Stimulated activated CD4-positive, alpha-beta T cell treated with anti-CD3 and anti-CD28 coated beads, Interleukin-1b, Interleukin-23, amount 100 ng/mL, for 4 hours (primary cell): ENCODE measurements around the gene HOXC13.

Experiments
- DNase-seq, 2 donors: peaks; one replicate each; pipeline ENCODE4 v3.0.0-alpha.2; 2020; ENCODE audit warnings: low read depth in 2 of 2

The HOXC13 gene

DNA sequence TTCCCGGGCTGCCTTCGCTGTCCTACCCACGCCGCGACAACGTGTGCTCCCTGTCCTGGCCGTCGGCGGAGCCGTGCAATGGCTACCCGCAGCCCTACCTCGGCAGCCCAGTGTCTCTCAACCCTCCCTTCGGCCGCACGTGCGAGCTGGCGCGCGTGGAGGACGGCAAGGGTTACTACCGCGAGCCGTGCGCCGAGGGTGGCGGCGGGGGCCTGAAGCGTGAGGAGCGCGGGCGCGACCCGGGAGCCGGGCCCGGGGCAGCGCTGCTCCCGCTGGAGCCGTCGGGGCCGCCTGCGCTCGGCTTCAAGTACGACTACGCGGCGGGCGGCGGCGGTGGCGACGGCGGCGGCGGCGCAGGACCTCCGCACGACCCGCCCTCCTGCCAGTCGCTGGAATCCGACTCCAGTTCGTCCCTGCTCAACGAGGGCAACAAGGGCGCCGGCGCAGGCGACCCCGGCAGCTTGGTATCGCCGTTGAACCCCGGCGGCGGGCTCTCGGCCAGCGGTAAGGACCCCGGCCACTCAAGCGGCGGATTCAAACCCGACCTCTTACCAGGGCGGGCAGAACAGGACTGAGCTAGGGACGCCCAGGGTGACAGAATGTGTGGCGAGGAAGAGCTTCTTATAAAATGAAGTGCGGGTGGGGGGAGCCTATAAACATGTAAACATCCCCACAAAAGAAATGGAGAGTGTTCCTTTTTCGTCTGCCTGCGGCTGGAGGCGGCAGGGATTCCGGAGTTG is 16.6 kb downstream of the HOXC13 start:
- no peak for DNase-seq

DNA sequence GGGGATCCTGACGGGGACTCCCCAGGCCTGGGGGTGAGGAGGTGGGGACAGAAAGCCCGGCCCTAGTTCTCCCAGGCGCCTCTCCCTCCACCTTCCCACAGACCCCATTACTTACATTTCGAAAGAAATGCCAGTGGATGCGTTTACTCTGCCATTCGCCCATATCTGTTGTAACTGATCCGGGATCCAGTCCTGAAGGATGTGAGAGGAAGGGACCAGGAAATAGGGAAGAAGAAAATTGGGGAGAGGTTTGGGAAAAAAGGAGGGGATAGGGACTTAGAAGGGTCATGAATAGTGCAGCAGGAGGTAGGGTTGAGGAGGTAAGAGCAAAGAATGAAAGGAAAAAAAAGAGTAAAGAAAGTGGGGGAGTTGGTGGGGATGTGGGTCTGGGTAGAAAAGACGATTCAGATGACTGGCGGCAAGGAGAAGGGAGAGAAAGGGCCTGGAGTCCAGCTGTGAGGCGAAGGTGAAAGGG is 17.2 kb downstream of the HOXC13 start:
- DNase-seq = no peak

GRCh38 chr12:53956251-53956887 is 17.7 kb downstream of the HOXC13 start:
- DNase-seq = no peak

DNA sequence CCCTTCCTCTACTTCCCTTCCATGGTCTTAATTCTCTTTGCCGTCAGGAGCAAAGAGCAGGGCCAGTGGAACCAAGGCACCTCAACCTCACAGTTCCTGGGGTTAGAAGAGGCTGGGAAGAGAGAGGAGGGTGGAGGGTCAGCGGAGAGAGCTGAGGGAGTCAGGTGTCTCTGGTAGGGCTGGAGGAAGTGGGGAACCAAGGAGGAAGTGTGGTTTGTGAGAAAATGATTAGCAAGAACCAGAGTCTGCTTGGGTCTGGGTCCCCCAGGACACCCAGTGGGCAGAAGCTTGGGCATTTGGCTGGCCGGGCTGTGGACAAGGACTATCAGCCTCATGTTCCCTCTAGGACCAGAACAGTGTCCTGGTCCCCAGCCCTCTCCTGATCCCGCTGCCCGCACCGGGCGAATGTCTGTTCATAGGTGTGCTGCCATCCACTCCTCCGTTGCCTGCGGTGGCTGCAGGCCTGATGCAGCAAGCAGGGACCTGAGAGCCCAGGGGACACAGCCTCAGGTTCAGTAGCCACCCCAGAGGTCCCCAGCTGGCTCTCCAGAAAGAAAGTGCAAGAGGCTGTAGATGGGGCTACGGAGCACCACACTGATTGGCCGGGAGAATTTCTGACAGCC is 18.4 kb downstream of the HOXC13 start:
- no peak for DNase-seq

- no peak for DNase-seq
Measured at GRCh38 chr12:53958128-53958527, 19.5 kb downstream of the HOXC13 start.

GRCh38 chr12:53959314-53959713 is 20.7 kb downstream of the HOXC13 start:
- DNase-seq = no peak

DNA sequence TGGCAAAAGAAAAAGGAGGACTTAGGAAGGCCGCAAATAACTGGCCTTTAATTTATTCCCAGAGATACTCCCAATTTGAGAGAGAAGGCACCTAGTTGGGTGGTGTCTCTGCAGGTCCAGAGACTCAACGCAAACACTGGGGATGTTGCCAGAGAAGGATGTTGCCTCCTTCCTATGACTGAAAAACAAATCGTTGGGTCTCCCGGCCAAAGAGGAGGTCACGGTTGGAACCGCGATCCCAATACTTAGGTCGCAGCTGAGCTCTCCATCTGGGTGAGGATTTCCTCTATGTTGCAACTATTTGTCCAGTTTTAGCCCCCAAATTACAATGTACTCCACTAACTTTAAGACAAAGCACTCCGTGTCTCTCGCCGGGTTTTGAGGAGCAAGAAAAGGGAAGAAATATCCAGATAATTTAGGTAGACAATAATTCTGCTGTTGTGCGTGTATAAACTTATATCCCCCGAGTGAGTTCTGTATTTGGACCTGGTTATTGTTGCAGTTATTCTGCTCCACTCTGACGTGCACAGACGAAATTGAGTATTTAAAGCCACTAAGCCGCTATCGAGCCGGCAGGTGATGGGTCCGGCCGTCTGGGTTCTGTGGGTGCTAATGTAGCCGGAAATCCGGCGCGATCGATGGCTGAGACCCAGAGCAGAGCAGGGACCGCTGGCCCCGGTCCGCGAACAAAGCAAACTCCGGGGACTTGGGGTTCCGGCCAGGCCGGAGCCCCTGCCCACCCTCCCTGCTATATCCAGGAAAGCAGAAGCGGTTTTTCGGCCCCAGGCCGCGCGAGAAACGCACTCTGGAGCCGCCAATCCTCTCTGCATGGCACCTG is 21.8 kb downstream of the HOXC13 start:
- no peak for DNase-seq

- no peak for DNase-seq
Measured at GRCh38 chr12:53961025-53961761, 22.6 kb downstream of the HOXC13 start.

DNA sequence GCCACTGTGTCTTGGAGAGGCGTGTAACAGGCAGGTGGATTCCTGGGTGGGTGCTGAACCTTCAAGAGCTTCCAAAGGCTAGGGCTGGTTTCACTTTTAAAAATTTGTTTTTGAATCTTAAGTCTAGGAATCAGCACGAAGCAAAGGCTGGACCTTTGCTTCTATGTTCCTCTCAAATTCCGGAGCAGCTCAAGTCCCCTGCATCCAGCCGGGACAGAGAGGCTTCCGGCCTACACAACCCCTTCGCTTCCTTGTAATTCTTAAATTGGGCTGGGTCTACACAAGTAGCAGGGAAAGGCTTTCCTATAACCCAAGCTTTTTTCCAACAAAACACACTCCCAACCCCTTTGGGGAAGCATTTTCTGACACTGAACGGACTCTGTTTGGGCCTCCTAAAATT is 24.4 kb downstream of the HOXC13 start:
- DNase-seq = no peak

DNA sequence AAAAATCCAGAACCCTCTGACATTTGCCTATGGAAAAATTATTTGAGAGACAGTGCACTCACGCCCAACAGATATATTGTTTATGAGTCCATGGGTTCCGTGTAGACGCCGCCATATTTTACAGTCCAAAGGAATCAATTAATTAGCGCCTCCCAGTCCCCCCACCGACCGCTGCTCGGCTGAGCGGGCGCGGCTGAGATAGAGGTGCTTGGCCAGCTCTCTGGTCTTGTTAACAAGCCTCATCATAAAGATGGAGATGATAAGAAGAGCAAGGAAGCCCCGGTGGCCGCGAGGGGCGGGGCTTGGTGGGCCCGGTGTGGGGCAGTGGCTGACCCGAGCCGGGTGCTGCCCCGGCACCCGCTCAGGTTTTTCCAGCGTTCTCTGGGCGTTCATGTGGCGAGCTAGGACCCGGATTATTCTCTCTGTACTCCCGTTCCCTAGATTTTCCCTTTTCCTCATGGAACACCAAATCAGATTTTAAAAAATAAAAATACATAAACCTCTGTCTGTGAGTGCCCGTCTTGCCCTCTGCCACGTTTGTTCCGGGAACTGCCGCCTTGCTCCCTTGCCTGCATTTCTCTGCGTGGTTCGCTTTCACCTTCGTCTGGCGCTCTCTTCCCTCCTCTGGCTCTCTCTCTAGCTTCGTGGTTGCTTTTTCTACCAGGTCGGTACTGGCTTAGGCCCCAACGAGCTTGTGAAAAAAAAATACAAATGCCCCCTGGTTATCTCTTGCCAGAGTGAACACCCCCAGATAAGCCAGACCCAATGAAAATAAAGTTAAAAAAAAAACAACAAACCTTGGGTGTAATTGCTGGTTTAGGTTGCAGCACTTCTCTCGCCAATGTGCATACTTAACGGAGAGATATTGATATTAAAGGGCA is 25.0 kb downstream of the HOXC13 start:
- no peak for DNase-seq

DNA sequence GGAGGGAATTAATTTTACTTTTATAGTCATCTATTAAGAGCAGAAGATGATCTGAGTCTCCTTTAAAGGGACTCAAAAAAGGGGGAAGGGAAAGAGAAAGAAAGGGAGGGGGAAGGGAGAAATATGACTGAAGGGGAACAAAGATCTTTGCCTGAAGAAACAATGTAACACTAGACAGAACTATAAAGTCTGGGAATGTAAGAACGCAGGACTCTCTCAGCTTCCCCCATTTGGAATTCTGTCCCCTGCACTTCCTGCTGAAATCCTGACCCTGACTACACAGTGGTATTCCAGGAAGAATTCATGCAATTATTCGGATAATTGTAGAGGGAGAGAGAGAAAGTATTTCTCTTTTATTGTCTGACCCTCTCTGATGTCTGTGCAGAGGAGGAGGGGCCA is 25.7 kb downstream of the HOXC13 start:
- no peak for DNase-seq

DNA sequence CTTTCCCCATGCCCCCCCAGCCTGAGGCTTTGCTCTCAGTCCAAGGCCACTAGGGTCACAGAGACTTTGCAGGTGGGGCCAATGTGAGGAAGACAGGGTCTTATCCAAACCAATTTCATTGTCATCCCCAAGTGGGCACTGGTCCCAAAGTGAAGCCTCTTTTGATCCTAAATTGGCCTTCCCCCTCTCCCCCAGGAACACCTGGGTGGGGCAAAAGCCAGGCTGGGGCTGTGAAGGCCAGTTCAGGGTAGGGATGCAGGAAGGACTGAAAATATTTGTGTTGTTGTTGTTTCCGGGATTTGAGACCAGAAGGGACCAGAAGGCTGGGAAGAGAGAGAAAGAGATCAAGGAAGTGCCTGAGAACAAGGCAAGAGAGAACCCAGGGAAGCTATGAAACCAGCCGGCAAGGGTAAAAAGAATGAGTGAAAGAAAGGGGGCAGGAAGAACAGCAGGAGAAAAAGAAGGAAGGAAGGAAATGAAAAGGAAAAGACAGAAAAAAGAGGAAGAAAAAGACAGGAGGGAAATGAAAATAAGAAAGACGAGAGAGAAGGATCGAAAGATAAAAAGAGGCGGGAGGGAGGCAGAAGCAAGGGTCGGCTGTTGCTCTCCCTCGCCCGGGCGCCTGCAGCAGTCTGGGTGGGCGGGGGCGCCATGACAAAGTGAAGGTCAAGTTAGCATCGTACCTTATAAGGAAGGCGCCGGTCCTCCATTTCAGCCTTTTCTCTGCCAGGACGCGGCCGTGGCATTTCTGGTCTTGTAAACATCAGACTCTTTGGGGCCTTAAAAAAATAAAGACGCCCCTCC is 26.9 kb downstream of the HOXC13 start:
- DNase-seq = no peak

DNA sequence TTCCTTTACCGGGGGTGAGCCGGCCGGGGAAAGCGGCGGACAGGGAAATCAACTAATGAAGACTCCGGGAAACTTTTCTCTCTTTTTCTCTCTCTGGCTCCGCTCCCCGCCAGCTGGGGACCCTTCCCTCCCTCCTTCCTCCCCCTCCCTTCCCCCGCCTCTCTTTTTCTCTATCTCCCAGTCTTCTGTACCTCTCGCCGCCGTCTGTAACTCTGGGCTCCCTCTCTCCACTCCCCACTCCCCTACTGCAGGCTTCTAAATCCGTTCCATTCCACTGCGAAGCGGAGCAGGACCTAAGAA is 27.4 kb downstream of the HOXC13 start:
- no peak for DNase-seq

DNA sequence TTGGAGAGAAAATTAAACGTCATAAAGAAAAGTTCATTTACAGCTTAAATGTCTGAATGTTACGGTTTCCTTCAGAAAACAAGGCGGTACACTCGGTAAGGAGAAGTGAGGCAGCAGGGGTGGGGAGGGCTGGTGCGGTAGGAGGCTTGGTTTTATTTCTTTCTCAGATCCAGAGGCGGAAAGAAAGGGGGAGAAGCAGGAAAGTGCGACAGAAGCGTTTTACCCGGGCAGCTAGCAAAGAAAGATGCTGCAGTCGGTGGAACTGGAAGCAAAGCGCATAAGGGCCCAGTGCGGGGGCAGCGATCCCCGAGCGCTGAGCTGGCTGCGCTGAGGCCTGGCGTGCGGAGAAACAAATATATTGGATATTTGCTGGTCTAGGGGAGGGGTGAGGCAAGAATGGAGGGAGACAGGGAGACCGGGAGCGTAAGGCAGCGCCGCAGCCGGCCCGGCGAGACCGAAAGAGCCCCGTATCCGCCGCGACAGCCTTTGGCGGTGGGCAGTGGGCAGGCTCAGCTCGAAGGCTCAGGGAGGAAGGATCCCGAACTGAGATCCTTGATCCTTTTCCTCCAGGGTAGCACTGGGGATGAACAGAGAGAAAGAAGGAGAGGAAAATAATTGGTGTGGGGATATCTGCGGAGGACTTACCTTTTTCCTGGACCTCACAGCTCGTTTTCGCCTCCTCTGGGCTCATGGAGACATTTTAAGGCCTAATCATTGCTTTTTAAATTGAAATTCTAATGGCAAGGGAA is 27.9 kb downstream of the HOXC13 start:
- no peak for DNase-seq

- no peak for DNase-seq
Measured at GRCh38 chr12:53967421-53967925, 28.8 kb downstream of the HOXC13 start.

- no peak for DNase-seq
Measured at GRCh38 chr12:53968214-53969127, 29.8 kb downstream of the HOXC13 start.

DNA sequence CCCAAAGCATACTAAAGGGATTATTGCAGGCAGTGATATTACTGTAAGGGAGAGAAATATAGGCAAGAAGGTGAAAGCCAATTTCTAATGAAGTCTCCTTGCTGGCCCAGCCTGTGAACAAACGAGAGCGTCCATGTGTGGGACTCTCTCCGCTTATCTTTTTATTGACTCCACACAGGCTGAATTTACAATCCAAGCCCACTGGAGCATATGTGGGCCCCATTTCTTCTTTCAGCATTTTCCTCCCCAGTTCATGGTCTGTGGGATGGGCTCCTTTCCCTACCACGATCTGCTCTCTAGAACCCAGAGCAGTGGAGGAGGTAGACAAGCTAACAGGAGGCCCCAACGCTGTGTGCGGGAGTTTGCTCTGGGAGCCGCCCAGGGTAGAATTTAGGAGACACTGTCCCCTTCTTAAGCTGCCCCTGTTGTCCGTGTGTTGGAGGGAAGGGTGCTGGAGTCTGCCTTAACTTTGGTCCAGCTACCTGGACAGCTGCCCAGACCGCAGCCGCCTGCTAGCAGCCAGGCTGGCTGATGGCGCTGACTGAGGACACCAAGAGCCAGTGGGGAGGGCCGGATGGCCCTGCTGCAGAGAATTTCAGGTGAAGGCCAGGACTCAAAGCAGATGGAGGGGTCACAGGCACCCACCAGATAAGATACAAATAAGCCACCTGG is 31.1 kb downstream of the HOXC13 start:
- no peak for DNase-seq
